NCI-H460 (cell line): ENCODE data around the gene APLP1. TPM values are rescaled to one million over a fixed set of nuclear protein-coding genes. Genes with fewer than 3 reads are reported as not detected.
A peak's percentile ranks its signal among the peaks of the same experiment; 100 is the strongest.
"Not testable (repeated sequence)": the region's sequence is repeated elsewhere in the genome, so short reads cannot be mapped to it uniquely, and the experiment has no call there.

Experiments
- DNase-seq: peaks from one replicate; pipeline ENCODE4 v3.0.0-alpha.2; 2016; ENCODE audit warnings: low read depth; ENCODE audit errors: extremely low read depth
- total RNA-seq: library from RNA; depleted of rRNA; stranded (reverse); fragments of >200 nt; shearing (Covaris generic); gene quantifications from 2 replicates; pipeline ENCODE4 v1.2.3, GENCODE V29; 2014

Gene APLP1
- total RNA-seq, 1 experiment from 2014 or later: 12.2 TPM

DNA sequence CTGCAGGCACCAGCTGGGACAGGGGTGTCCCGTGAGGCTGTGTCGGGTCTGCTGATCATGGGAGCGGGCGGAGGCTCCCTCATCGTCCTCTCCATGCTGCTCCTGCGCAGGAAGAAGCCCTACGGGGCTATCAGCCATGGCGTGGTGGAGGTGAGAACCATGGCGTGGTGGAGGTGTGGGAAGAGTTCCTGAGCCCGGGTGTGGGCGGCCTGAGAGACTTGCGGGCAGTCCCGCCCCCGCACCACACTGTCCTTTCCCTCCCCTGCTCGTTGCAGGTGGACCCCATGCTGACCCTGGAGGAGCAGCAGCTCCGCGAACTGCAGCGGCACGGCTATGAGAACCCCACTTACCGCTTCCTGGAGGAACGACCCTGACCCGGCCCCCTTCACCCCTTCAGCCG, 10.7 kb downstream of the APLP1 start:
- DNase-seq: no peak

DNA sequence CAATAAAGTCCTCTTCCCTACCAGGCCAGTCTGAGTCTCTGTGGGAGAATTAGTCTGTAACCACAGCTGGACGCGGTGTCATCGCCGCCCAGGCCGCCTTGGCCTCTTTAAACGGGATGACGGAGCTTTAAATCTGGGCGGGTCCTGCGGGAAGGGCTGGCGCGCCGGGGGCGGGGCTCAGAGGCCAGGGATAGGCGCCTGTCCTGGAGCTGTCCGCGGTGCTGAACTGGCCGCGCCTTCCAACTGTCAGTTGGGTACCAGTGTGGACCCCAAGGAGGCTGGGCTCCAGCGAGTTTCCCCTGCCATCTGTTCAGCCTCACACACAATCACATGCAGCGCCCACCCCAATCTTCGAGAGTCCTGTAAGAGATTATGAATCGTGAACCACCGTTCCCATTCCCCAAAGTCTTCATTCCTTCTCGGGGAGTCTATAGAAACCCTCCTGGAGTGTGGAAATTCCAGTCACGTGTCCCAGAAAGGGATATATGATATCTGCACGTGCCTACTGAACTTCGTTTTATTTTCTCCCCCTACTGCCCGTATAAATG, 11.5 kb downstream of the APLP1 start:
- peak; percentile 88 for DNase-seq

DNA sequence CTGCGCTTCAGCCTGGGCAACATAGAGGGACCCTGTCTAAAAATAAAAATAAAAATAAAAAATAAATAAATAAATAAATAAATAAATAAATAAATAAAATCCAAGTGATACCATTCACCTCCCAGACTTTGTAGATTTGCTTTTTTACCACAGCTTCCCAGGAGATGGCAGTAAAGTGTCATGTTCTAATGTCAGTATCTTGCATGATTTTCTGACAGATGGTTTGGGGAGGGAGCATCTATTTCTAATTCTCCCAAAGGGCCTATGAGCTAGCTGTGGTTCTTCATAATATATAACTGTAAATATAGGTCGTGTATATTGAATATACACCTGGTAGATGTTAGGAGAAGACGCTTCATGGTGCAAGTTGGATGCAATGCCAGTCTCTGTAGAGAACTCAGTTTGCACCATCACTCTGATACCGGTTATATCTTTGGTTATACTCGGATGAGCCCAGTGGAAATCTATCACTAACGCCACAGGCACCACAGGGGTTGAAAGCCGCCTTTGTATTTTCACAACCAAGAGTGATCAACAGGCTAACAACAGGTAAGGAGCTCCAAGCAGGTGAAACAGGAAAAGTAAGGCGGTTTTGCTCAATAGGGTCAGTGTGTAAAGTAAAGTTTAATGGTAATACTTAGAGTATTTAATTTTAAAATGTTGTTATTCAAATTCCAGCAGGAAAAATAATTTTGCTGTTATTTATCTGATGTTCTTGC, 13.9 kb downstream of the APLP1 start:
- DNase-seq: peak; percentile 80

DNA sequence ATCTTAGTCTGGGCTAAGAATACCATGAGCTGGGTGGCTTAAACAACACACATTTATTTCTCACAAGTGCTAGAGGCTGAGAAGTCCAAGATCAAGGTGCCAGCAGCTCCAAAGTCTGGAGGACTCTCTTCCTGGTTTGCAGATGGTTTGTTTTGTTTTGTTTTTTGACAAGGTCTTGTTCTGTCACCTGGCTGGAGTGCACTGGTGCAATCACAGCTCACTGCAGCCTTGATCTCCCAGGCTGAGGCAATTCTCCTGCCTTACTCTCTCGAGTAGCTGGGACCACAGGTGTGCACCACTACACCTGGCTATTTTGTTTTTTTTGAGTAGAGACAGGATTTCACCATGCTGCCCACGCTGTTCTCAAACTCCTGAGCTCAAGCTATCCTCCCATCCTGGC, 15.5 kb downstream of the APLP1 start:
- no peak for DNase-seq

DNA sequence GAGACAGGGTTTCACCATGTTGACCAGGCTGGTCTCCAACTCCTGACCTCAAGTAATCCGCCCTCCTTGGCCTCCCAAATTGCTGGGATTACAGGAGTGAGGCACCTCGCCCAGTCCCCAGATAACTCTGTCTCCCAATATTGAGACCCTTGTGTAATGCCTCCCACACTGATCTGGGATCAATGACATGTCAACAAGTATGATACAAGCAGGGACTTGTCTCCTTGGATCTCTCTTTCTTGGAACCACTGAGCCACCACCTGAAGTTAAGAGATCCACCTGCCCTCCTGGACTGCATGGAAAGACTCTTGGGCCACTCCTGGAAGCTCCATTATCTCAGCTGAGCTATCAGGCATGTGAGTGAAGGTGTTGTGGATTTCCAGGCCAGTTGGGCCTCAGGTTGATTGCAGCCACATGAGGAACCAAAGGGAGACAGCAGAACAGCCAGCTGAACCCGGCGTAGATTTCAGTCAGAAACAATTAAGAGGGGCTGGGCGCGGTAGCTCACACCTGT, 16.9 kb downstream of the APLP1 start:
- no peak for DNase-seq

DNA sequence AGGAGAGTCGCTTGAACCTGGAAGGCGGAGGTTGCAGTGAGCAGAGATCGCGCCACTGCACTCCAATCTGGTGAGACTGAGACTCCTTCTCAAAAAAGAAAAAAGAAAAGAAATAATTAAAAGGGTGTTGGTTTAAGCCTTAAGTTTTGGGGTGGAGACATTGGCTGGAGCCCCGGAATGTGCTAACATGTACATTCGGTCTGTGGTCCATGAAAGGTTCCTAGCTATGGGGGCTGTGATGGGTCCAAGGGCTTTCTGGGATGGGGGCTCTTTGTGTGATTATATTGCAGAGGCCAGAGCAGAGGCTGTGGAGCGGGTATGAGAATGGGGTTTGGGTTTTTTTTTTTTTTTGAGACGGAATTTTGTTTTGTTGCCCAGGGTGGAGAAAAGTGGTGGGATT, 17.5 kb downstream of the APLP1 start:
- DNase-seq: no peak

DNA sequence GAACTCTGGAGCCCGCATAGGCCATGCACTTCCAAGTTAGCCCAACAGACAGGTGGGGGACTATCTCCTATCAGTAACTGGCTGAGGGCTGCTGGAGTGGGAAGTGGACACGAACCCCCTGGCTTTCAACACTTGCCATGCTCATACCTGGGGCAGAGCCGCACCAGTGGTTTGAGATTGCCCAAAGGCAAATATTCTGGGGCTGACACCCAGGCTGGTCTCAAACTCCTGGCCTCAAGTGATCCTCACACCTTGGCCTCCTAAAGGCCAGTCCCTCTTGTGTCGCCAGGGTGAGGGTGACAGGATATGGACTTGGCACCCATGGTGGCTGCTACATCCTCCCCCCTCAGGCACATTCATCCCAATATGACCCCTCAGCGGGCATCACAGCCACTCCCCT, 18.8 kb downstream of the APLP1 start:
- no peak for DNase-seq

DNA sequence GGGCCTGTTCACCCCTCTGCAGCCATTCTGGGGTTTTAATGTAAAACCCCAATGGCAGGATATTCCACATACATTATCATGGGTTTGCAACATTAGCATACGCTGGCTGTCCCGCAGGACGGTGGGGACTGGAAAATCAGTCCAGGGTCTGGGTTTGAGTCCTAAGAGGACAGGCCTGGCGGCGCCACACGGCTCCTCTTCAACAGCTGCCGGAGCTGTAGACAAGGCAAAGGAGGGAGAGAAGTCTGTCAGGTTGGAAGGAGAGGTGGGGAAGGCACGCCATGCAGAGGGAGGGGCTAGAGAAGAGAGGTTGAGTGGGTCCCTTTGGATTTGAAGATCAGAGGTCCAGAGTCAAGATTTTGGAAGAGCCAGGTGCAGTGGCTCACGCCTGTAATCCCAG, 20.0 kb downstream of the APLP1 start:
- DNase-seq: no peak

DNA sequence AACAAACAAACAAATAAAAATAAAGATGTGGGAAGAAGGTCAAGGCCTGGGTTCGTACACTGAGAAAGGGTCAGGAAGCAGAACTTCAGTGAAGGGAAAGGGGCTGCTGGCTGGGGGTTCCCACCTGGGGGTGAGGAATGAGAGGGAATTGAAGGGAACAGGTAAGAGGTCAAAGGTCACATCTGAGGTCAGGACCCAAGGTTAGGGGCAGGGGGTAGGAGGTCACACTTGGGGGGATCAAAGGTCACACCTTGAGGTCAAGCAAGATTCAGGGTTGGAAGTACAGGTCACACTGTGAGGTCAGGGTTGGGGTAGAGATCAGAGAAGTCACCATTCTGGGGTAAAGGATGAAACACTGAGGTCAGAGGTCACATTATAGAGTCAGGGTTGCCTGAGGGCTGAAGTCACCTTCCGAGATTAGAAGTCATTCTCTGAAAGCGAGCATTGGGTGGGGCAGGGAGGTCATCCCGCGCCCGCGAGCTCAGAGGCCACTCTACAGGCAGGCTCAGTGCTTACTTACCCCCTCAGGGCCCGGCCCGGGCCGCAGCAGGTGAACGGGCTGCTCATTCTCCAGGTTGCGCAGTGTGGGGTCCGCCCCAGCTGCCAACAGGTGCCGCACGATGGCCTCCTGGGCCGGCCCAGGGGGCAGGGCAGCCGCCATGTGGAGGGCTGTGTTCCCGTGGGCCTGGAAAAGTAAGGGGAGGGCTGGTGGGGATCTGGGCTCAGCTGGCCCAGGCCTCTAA, 21.2 kb downstream of the APLP1 start:
- DNase-seq: no peak

DNA sequence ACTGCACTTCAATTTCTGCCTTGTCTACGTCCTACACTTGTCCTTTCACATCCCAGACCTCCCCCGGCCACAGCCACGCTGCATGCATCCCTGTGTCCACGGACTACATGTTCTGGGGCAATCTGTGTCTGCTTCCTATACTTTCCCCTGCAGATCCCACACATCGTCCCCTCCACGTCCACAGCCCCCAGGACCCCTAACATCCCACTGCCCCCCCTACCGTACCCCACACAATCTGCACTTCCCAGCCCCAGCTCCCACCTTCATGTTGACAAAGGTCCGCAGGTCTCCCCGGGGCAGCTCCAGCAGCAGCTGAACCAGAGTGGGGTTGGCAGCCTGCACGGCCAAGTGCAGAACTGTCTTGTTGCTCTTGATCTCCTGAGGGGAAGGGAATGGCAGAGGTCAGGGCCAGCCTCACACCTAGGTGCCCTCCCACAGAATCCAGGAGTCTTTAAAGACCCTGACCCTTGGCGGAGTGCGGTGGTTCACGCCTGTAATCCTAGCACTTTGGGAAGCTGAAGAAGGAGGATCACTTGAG, 21.8 kb downstream of the APLP1 start:
- no peak for DNase-seq

DNA sequence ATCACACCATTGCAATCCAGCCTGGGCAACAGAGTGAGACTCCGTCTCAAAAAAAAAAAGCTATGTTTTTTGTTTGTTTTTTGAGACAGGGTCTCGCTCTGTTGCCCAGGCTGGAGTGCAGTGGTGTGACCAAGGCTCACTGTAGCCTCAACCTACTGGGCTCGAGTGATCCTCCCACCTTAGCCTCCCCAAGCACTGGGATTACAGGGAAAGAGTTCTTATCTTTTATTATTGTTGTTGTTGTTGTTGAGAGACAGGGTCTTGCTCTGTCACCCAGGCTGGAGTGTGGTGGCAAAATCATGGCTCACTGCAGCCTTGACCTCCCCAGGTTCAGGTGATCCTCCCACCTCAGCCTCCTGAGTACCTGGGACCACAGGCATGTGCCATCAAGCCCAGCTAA, 23.4 kb downstream of the APLP1 start:
- not testable (repeated sequence) for DNase-seq

DNA sequence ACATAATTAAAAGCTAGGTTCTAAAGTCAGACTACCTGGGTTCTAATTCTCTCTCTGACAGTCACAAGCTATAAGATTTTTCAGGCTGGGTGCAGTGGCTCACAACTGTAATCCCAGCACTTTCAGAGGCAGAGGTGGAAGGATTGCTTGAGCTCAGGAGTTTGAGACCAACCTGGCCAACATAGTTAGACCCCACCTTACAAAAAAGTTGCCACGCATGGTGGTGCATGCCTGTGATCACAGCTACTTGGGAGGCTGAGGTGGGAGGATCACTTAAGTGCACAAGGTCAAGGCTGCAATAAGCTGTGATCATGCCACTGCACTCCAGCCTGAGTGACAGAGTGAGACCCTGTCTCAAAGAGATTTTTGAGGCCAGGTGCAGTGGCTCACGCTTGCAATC, 26.0 kb downstream of the APLP1 start:
- no peak for DNase-seq

DNA sequence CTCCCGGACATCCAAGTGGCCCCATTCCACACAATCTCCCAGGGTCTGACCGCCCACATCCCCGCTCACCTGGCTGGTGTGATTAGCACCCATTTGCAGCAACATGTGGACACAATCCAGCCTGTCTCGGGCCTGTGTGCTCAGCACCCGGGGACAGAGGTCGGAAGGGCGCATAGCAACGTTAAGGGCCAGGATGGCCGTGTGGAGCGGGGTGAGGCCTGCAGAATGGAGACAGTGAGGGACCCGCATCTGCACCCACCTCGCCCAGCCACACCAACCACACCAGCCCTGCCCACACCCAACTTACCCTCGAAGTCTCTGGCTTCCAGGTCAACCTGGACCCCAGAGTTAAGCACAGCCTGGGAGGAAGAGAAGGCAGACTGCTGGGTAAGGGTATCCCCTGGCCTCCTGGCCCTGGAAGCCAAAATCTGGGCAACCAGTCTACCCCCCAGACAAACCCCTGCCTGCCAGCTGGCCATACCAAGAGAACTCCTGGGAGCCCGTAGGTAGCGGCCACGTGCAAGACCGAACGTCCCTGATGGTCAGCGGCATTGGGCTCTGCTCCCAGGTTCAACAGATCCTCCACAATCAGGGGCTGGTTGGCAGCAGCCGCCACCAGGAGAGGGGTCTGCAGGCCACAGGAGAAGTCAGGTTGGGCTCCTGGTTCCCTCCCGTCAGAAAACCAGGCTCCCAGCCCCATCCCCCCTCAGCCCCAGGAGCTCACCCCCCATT, 27.7 kb downstream of the APLP1 start:
- DNase-seq: no peak

DNA sequence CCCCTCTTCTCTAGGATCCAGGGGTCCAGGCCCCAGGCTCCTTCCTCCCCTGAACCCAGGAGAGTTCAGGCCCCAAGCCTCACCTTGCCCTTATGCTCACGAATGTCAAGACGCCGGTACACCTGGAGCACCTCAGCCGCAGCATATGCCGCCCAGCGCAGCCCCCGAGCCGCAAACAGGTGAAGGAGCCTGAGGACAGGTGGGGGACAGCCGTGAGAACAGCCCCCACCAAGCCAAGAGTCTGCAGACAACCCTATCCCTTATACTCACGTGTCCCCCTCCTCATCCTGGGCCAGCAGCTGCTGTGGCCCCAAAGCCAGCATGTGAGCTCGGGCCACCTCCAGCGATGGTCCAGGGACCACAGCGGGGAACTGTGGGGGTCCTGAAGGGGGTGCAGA, 28.3 kb downstream of the APLP1 start:
- DNase-seq: no peak

DNA sequence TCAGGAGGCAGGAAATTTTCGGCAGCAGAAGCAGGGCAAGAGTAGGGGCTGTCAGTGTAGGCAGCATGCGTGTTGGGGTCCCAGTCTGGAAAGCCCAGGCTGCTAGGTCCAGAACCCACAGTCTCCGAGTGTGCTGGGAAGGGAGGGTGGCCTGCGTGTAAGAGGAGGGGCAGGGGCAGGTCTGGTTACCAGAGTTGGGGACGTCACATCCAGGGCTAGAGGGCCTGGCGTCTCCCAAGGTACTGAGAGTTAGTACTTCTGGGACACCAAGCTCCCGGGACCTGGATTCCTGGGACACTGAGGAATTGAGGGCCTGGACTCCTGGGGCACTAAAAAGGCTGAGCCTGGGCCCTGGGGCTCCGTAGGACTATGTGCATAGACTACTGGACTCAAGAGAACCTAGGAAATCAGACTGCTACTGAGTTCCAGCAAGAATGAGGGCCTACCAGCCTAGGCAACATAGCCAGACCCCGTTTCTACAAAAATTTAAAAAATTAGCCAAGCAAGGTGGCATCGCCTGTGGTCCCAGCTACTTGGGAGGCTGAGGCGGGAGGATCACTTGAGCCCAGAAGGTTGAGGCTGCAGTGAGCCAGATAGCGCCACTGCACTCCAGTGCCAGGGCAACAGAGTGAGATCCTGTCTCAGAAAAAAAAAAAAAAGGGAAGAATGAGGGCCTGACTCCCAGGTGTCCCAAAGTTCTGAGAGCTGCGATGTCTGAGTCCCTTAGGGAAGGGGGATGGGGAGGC, 29.5 kb downstream of the APLP1 start:
- no peak for DNase-seq

DNA sequence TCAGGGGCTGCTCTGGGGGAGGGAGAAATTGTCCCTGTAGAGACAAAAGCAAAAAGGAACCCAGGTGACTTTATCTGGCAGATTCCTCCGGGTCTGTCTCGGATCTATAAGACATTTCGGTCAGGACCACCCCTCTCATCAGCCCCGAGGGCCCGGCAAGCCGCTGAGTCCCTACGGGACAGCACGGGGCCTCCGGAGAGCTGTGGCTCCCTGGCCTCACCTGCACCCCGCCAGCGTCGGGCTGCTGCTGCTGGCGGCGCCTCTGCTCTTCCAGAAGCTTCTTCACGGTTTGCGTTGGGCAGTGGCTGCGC, 30.1 kb downstream of the APLP1 start:
- DNase-seq: no peak

DNA sequence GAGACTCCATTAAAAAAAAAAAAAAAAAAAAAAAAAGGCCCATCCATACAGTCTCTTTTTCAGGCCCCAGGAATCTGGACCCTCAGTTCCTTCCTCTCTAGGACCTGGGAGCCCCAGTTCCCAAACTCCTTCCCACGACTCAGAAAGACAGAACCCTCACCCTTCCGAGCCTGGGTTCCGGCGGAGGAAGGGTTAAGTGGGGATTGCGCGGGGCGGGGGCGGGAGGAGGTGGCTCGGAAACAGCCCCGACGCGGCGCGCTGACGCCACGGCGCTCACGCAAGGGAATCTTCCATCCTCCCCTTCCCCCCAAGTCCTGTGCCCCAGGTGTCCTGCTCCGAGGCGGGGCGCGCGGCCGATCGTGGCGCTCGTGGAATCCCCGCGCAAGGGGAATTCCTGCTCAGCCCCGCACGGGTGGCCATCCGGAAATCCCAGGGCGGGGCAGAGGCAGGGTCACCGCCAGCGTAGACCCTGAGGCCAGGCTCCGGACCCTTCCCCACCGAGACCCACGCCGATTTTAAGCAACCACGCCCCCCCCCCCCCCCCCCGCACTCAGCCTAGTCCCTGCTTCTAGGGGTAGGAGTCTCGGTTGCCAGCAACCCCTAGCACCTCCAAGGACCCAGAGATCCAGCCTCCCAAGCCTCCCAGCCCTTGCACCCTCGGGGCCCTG, 31.3 kb downstream of the APLP1 start:
- peak; percentile 65 for DNase-seq

DNA sequence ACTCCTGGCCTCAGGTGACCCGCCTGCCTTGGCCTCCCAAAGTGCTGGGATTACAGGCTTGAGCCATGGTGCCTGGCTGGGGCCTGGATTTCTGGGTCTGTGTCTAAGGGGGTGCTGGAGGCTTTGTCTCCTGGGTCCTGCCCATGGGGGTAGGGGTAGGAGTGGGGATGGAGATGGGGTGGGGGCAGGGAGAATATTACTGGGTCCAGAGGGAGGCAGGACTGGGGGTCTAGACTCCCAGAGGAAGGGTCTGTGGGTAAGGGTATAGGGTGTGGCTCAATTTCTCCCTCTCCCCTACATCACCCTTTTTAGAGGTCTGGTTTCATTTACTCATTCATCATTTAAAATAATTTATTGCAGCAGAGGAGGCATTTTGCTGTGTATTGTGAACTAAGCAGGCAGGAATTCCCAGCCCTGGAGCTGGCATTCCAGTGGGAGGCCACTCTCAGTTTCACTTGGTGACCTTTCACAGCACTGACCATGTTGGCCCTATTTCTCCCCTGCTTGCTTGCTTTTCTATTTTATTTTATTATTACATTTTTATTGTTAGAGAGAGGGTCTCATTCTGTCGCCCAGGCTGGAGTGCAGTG, 32.8 kb downstream of the APLP1 start:
- DNase-seq: no peak

DNA sequence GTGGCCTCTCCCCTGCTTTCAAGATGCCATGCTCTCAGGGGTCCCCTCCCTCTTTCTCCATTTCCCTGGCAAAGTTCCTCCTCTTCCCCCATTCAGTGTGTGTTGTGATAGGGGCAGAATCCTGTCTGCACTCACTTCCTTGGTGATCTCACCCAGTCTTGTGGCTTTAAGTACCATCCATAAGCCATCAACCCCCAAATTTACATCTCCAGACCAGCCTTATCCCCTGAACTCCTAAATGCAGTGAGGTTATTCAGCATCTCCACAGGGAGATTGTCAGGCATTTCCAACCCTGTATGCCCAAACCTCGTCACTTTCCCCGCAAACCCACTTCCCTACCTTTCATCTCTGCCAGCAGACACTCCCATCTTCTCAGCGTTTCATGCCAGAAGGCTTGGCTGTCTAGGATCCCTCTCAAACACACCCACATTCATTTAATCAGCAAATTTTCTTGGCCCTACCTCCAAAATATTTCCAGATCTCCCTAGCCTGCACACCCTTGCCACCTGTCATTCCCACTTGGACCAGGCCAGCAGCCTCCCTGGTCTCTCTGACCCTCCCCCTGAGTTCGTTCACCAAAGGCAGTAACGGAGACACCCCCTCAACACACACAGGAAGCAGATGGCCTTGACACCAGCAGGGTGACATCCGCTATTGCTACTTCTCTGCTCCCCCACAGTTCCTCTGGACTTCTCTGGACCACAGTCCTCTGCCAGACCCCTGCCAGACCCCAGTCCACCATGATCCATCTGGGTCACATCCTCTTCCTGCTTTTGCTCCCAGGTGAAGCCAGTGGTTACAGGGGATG, 33.7 kb downstream of the APLP1 start, which contains the start of gene HCST:
Gene HCST (plus strand): TSS at position 676 of the 808 bp plus-strand sequence. CDS start 65 bp downstream, at position 741.
- no peak for DNase-seq
